ENCODE measurements around the gene TLR4. TPM values are rescaled to one million over a fixed set of nuclear protein-coding genes. Genes with fewer than 3 reads are reported as not detected.

TLR4 gene
- total RNA-seq, 2 experiments from 2014 or later, result 4.4 to 10.4 TPM

DNA sequence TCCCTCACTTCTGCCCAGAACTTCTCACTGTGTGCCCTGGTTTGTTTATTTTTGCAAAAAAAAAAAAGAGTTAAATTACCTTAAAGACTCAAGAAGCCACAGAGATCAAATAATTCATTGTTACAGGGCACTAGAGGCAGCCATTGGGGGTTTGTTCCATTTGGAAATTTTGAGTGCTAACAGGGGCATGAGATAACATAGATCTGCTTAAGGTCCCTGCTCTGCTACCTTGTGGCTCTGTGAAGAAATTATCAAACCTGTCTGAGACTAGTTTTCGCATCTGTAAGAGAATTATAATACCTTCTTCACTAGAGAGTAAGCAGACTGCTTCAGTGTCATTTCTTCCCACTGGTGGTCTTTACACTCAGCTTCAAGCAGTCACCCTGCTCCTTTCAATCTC, 394 bp downstream of the TLR4 start:
- peak overlapping the region; percentile 74 for H3K4me3 ChIP-seq (ENCODE audit: low read depth, low read length, poor library complexity, severe bottlenecking)
- ChIA-PET POLR2A (interaction anchor here (0.7 to 3.8 kb wide), 7 partner anchors 9 to 219 kb away, joined by 3 to 16 read pairs (median 4); no protein-coding TSS in a partner anchor), CTCF (ENCODE audit: unreplicated experiment) (no interaction called here)
- H3K4me1 ChIP-seq (ENCODE audit: insufficient read depth, low read length, poor library complexity, severe bottlenecking), result peaks cover 37% of the 10 kb centered on the region
- peak overlapping the region; percentile 95 for H2AFZ ChIP-seq (ENCODE audit: low read length)
- H3K4me2 ChIP-seq (ENCODE audit: low read length), result peak overlapping the region; percentile 97
- DNase-seq (ENCODE audit: low spot score), result peak; percentile 37
- TF ChIP-seq EZH2phosphoT487 (IDR thresholded peaks at IDR 0.05; ENCODE audit: borderline replicate concordance, low read depth, low read length), result no peak
- TF ChIP-seq, protein P1, sequence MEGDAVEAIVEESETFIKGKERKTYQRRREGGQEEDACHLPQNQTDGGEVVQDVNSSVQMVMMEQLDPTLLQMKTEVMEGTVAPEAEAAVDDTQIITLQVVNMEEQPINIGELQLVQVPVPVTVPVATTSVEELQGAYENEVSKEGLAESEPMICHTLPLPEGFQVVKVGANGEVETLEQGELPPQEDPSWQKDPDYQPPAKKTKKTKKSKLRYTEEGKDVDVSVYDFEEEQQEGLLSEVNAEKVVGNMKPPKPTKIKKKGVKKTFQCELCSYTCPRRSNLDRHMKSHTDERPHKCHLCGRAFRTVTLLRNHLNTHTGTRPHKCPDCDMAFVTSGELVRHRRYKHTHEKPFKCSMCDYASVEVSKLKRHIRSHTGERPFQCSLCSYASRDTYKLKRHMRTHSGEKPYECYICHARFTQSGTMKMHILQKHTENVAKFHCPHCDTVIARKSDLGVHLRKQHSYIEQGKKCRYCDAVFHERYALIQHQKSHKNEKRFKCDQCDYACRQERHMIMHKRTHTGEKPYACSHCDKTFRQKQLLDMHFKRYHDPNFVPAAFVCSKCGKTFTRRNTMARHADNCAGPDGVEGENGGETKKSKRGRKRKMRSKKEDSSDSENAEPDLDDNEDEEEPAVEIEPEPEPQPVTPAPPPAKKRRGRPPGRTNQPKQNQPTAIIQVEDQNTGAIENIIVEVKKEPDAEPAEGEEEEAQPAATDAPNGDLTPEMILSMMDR (conservative IDR thresholded peaks at IDR 0.05; ENCODE audit: low read length), result peak; percentile 33; the same call in 1 of the 2 replicates
- peaks cover 16% of the 10 kb centered on the region; the same call in 1 of the 2 replicates for H3K79me2 ChIP-seq (ENCODE audit: insufficient read depth, low read depth, low read length)
- H4K20me1 ChIP-seq (ENCODE audit: insufficient read depth, low read length), result no peaks in the 10 kb centered on the region
- H3K27ac ChIP-seq (ENCODE audit: low read depth, low read length, poor library complexity, severe bottlenecking), result peak overlapping the region; percentile 82
- intact Hi-C loops (cut with micrococcal nuclease; ENCODE audit: unreplicated experiment), result loop anchor here (5.0 kb wide), 2 partner anchors 57 to 233 kb away; no protein-coding TSS in a partner anchor
- H3K9me2 ChIP-seq (ENCODE audit: insufficient read depth, low read length), result no peaks in the 10 kb centered on the region
- BruUV-seq (replicated peaks), result TSS peak; percentile 57
- H3K36me3 ChIP-seq (ENCODE audit: insufficient read depth, low read length), result peaks cover 9% of the 10 kb centered on the region
- peaks cover 10% of the 10 kb centered on the region; the same call in 1 of the 2 replicates for H3K9me3 ChIP-seq (ENCODE audit: low read length)

DNA sequence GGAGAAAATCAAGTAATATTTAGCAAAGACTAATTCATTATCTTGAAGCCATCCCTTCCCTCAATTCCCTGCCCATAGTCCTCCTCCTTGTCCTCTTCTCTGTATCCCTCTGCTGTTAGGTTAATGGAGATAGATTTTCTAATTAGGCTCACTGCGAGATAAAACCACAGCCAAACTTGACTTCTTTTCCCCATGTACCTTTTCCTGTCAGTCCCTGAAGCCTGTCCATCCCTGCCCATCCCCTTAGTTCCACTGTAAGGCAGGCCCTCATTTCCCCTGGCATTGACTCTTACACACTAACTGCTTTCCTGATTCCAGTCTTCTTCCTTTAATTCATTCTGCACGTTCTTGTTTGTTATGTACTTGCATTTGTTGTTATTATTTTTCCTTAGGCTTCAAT, 1.2 kb downstream of the TLR4 start:
- peak overlapping the region; percentile 97 for H3K4me2 ChIP-seq (ENCODE audit: low read length)
- peaks cover 10% of the 10 kb centered on the region; the same call in 1 of the 2 replicates for H3K9me3 ChIP-seq (ENCODE audit: low read length)
- no peaks in the 10 kb centered on the region for H4K20me1 ChIP-seq (ENCODE audit: insufficient read depth, low read length)
- H3K4me3 ChIP-seq (ENCODE audit: low read depth, low read length, poor library complexity, severe bottlenecking), result peak overlapping the region; percentile 74
- POLR2A ChIA-PET, result interaction anchor here (0.7 to 3.8 kb wide), 2 partner anchors 12 to 218 kb away, joined by 4 to 16 read pairs; no protein-coding TSS in a partner anchor
- CTCF ChIA-PET (ENCODE audit: unreplicated experiment), result no interaction called here
- H3K79me2 ChIP-seq (ENCODE audit: insufficient read depth, low read depth, low read length), result peaks cover 16% of the 10 kb centered on the region; the same call in 1 of the 2 replicates
- H3K27ac ChIP-seq (ENCODE audit: low read depth, low read length, poor library complexity, severe bottlenecking), result peak overlapping the region; percentile 82
- no peak overlapping the region; the same call in 1 of the 2 replicates for H2AFZ ChIP-seq (ENCODE audit: low read length)
- DNase-seq (ENCODE audit: low spot score), result no peak
- peaks cover 9% of the 10 kb centered on the region for H3K36me3 ChIP-seq (ENCODE audit: insufficient read depth, low read length)
- TF ChIP-seq, protein P1 (conservative IDR thresholded peaks at IDR 0.05; ENCODE audit: low read length), result no peak
- TF ChIP-seq EZH2phosphoT487 (IDR thresholded peaks at IDR 0.05; ENCODE audit: borderline replicate concordance, low read depth, low read length), result no peak
- peaks cover 37% of the 10 kb centered on the region for H3K4me1 ChIP-seq (ENCODE audit: insufficient read depth, low read length, poor library complexity, severe bottlenecking)
- intact Hi-C loops (cut with micrococcal nuclease; ENCODE audit: unreplicated experiment), result no loop called here
- no peaks in the 10 kb centered on the region for H3K9me2 ChIP-seq (ENCODE audit: insufficient read depth, low read length)
- no TSS peak for BruUV-seq (replicated peaks)

DNA sequence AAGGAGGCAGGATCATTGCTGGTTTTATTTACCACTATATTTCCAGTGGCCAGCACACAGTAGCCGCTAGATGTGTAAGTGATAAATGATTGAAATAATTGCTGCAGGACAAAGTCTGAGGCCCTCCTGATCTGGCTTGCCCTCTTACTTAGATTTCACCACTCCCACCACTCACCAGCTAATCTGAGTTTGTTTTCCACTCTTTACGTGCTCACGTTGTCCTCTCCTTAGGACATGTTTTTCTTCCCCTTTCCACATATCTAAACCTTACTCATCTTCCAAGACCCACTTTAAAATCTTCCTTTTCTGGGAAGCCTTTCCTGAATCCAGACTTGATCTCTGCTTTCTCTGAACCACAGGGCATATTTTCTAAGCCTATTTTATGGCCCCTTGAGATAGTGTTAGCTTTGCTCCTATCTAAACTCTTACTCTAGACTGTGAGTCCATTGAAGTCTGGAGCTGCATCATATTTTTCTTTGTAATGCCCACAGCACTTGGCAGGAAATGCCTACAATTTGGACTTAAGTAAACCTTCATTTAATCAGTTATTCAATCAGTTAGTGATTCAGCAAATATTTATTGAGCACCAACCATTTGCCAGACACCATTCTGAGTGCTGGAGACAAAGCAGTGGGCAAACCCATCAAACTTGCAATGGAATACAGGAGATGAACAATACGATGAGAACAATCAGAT, 2.4 kb downstream of the TLR4 start:
- no peak for DNase-seq (ENCODE audit: low spot score)
- TF ChIP-seq EZH2phosphoT487 (IDR thresholded peaks at IDR 0.05; ENCODE audit: borderline replicate concordance, low read depth, low read length), result no peak
- TF ChIP-seq, protein P1 (conservative IDR thresholded peaks at IDR 0.05; ENCODE audit: low read length), result no peak
- CTCF ChIA-PET (ENCODE audit: unreplicated experiment), result no interaction called here
- H3K4me3 ChIP-seq (ENCODE audit: low read depth, low read length, poor library complexity, severe bottlenecking), result peak overlapping the region; percentile 7
- H3K4me2 ChIP-seq (ENCODE audit: low read length), result peak overlapping the region; percentile 28; the same call in 1 of the 2 replicates
- peaks cover 17% of the 10 kb centered on the region for H3K36me3 ChIP-seq (ENCODE audit: insufficient read depth, low read length)
- peaks cover 10% of the 10 kb centered on the region; the same call in 1 of the 2 replicates for H3K9me3 ChIP-seq (ENCODE audit: low read length)
- no peak overlapping the region for H2AFZ ChIP-seq (ENCODE audit: low read length)
- intact Hi-C loops (cut with micrococcal nuclease; ENCODE audit: unreplicated experiment), result no loop called here
- peaks cover 37% of the 10 kb centered on the region for H3K4me1 ChIP-seq (ENCODE audit: insufficient read depth, low read length, poor library complexity, severe bottlenecking)
- H4K20me1 ChIP-seq (ENCODE audit: insufficient read depth, low read length), result no peaks in the 10 kb centered on the region
- no peaks in the 10 kb centered on the region for H3K9me2 ChIP-seq (ENCODE audit: insufficient read depth, low read length)
- BruUV-seq (replicated peaks), result no TSS peak
- no peak overlapping the region for H3K27ac ChIP-seq (ENCODE audit: low read depth, low read length, poor library complexity, severe bottlenecking)
- peaks cover 16% of the 10 kb centered on the region; the same call in 1 of the 2 replicates for H3K79me2 ChIP-seq (ENCODE audit: insufficient read depth, low read depth, low read length)
- POLR2A ChIA-PET, result no interaction called here
